Sigmoid colon (tissue), 7 donors: Measurements from ENCODE around the gene CACNA1E. TPM values are rescaled to one million over a fixed set of nuclear protein-coding genes. Genes with fewer than 3 reads are reported as not detected.

ENCODE experiments used
- DNase-seq: peaks from one replicate; pipeline ENCODE4 v3.0.0-alpha.2; 2019
- H3K27ac ChIP-seq, 4 donors: fragments of 200-600 bp; sonication (generic); one replicate each; pipeline ENCODE4 v1.5.1; 2016 to 2019; ENCODE audit warnings: mild to moderate bottlenecking in 1 of 4
- H3K27me3 ChIP-seq, 3 donors: fragments of 200-600 bp; sonication (generic); one replicate each; pipeline ENCODE4 v1.5.1; 2019; ENCODE audit warnings: mild to moderate bottlenecking in 1 of 3
- H3K36me3 ChIP-seq, 4 donors: fragments of 200-600 bp; sonication (generic); one replicate each; pipeline ENCODE4 v1.5.1; 2016 to 2019
- H3K4me1 ChIP-seq, 4 donors: fragments of 200-600 bp; sonication (generic); one replicate each; pipeline ENCODE4 v1.5.1; 2017 to 2019
- H3K4me3 ChIP-seq, 4 donors: fragments of 200-600 bp; sonication (generic); one replicate each; pipeline ENCODE4 v1.5.1; 2017 to 2019; ENCODE audit warnings: mild to moderate bottlenecking in 2 of 4, moderate library complexity in 1 of 4
- H3K9me3 ChIP-seq, 4 donors: fragments of 200-600 bp in 3 of 4; sonication (generic) in 3 of 4; one replicate each; pipeline versions ENCODE4 v1.5.1 to v1.6.1; 2013 to 2019
- EP300 ChIP-seq, 4 donors: sonication (generic); formaldehyde crosslinking; IDR thresholded peaks; one replicate each; pipeline ENCODE4 v1.6.1; 2017; ENCODE audit warnings: antibody characterized with exemption in 4 of 4
- POLR2A ChIP-seq, 2 donors: fragments of 450-650 bp; IDR thresholded peaks; one replicate each; pipeline ENCODE4 v1.6.1; 2016; ENCODE audit warnings: antibody characterized with exemption in 2 of 2, mild to moderate bottlenecking in 2 of 2, moderate library complexity in 2 of 2
- POLR2AphosphoS5 ChIP-seq, 4 donors: sonication (generic); formaldehyde crosslinking; IDR thresholded peaks; one replicate each; pipeline ENCODE4 v1.6.1; 2017; ENCODE audit warnings: antibody characterized with exemption in 4 of 4
- WGBS, 2 donors: extraction: QIAGEN DNeasy Blood & Tissue Kit; methylation state at CpG; one replicate each; pipeline ENCODE4 v1.1.7; 2013; 5-methylcytosine and 5-hydroxymethylcytosine counted together
- intact Hi-C: fragments of 100-400 bp; cut with DNase I; formaldehyde crosslinking; loops from one replicate; pipeline ENCODE4 v1.15.1; 2023
- polyA plus RNA-seq, 3 donors: library from polyadenylated mRNA; stranded (reverse); fragments of 200-250 nt; gene quantifications; one replicate each; pipeline ENCODE4 v1.2.3, GENCODE V29; 2013
- total RNA-seq, 4 donors: library from RNA; depleted of rRNA; stranded (reverse); fragments of >200 nt; gene quantifications; one replicate each; pipeline ENCODE4 v1.1.0, GENCODE V29; 2016
- TF ChIP-seq, protein P1 (sequence below), 4 experiments: fragments of 450-650 bp in 3 of 4; fragments of 200-600 bp in 1 of 4; IDR thresholded peaks; one replicate each; pipeline ENCODE4 v1.5.1; 2016 to 2019; ENCODE audit warnings: antibody characterized with exemption in 4 of 4, mild to moderate bottlenecking in 3 of 4, moderate library complexity in 2 of 4
- donor health status: healthy with polysubstance abuse.
- donor health status: Bipolar disorder and iron deficiency.
- donor health status: healthy.

CACNA1E gene
- total and polyA plus RNA-seq, 7 donors, result 0.16 to 1.1 (median 0.36) TPM; not detected in 2

DNA sequence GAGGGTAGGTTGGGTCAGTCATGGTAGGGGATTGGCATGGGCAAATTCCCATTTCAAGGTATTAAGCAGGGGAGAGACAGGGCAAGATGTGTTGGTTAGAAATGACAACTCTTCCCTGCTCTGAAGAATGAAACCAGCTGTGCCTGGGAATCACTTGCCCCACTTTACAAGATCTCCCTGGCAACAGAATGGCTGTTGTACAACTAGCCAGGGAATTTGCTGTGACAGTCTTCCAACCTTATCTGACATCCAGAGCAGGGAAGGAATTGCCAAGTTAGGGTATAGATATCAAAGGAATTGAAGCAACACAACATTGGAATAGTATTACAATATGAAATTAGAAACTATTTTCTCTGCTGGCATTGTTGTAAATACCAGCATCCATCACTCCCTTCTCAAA lies 154.7 kb downstream of the CACNA1E start:
- Histone ChIP-seq H3K4me1 (no peaks in the 10 kb centered on the region), H3K9me3 (peaks cover 0 to 3% (median 0%) of the 10 kb centered on the region in 4 donors), H3K27me3 (peaks cover 0 to 5% (median 0%) of the 10 kb centered on the region in 3 donors), H3K27ac (no peak overlapping the region), H3K4me3 (no peak overlapping the region), H3K36me3 (no peaks in the 10 kb centered on the region)
- intact Hi-C loops, result no loop called here
- DNase-seq, result no peak
- TF ChIP-seq POLR2AphosphoS5 (IDR thresholded peaks at IDR 0.05) (no peak), POLR2A (IDR thresholded peaks at IDR 0.05) (no peak), EP300 (IDR thresholded peaks at IDR 0.05) (no peak)
- TF ChIP-seq, protein P1, sequence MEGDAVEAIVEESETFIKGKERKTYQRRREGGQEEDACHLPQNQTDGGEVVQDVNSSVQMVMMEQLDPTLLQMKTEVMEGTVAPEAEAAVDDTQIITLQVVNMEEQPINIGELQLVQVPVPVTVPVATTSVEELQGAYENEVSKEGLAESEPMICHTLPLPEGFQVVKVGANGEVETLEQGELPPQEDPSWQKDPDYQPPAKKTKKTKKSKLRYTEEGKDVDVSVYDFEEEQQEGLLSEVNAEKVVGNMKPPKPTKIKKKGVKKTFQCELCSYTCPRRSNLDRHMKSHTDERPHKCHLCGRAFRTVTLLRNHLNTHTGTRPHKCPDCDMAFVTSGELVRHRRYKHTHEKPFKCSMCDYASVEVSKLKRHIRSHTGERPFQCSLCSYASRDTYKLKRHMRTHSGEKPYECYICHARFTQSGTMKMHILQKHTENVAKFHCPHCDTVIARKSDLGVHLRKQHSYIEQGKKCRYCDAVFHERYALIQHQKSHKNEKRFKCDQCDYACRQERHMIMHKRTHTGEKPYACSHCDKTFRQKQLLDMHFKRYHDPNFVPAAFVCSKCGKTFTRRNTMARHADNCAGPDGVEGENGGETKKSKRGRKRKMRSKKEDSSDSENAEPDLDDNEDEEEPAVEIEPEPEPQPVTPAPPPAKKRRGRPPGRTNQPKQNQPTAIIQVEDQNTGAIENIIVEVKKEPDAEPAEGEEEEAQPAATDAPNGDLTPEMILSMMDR (IDR thresholded peaks at IDR 0.05), result no peak

DNA sequence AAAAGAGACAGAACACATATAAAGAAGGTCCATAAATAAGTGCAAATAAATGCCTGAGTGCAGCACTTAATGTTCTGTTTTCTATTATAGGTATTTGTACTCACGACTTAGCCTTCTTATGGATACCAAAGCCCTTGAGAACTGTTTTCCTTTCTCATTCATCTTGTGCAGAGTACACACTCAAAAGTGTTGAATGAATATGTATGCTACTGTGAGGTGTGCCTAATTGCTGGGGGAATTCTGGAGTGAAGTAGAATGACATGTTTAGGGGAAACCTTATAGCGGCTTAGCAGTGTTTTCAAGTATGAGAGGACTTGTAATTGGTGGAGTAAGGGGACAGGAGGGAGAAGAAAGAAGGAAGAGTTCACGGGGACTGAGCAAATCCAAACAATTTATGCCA lies 157.6 kb downstream of the CACNA1E start:
- Histone ChIP-seq H3K36me3 (no peaks in the 10 kb centered on the region), H3K4me3 (no peak overlapping the region), H3K9me3 (peaks cover 0 to 3% (median 0%) of the 10 kb centered on the region in 4 donors), H3K4me1 (no peaks in the 10 kb centered on the region), H3K27me3 (peaks cover 0 to 5% (median 0%) of the 10 kb centered on the region in 3 donors), H3K27ac (no peak overlapping the region)
- WGBS, 2 donors, result 87 to 91% methylated on average over 3 of the region's 3 CpGs
- TF ChIP-seq POLR2A (IDR thresholded peaks at IDR 0.05) (no peak), POLR2AphosphoS5 (IDR thresholded peaks at IDR 0.05) (no peak), EP300 (IDR thresholded peaks at IDR 0.05) (no peak)
- TF ChIP-seq, protein P1 (IDR thresholded peaks at IDR 0.05), result no peak
- intact Hi-C loops, result no loop called here
- DNase-seq, result no peak

DNA sequence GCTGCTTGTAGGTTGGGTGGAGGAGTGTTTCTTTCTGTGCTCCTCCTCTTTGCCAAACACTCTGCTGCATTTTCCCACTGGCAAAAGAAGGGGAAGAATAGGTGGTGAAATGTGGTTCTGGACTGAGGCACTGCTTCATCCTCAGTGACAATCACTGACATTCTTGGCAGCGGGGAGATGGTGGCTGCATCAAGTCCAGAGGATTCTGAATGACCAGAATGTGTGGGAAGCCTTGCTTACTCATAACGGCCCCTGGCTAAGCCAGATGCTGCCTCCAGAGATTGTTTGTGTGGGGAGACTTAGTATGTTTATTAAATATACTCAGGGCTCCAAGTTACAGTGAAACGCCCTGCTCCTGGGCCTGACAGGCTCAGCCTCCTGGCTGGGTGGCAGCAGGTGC lies 160.3 kb downstream of the CACNA1E start:
- no peak for DNase-seq
- 58 to 71% methylated on average over 3 of the region's 3 CpGs for WGBS, 2 donors
- no peaks in the 10 kb centered on the region for H3K4me1 ChIP-seq
- no peak overlapping the region for H3K4me3 ChIP-seq
- TF ChIP-seq EP300 (IDR thresholded peaks at IDR 0.05), result no peak
- TF ChIP-seq, protein P1 (IDR thresholded peaks at IDR 0.05), result no peak
- TF ChIP-seq POLR2A (IDR thresholded peaks at IDR 0.05), result no peak
- no peak for TF ChIP-seq POLR2AphosphoS5 (IDR thresholded peaks at IDR 0.05)
- H3K27me3 ChIP-seq, result no peaks in the 10 kb centered on the region
- no peaks in the 10 kb centered on the region for H3K36me3 ChIP-seq
- intact Hi-C loops, result no loop called here
- H3K27ac ChIP-seq, result no peak overlapping the region
- peaks cover 0 to 3% (median 0%) of the 10 kb centered on the region in 4 donors for H3K9me3 ChIP-seq

DNA sequence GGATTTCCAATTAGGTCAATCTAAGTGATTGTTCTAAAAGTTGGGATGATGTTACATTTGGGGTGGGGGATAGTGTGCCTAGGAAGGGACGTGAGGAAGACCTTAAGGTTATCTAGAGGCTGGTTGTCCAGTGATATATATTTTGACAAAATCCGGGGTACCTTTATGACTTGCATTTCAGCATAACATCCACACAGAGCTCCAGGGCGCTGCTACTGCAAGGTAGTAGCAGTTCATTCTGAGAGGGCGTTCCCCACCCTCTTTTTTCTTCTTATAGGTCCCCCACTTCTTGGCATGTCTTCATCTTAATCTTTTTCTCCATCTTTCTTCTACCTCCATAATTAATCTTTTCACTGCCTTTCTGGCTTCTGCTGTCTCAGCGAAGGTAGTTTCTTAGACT lies 161.9 kb downstream of the CACNA1E start:
- no peak for TF ChIP-seq POLR2AphosphoS5 (IDR thresholded peaks at IDR 0.05)
- no peak for TF ChIP-seq EP300 (IDR thresholded peaks at IDR 0.05)
- TF ChIP-seq, protein P1 (IDR thresholded peaks at IDR 0.05), result no peak
- no peak for TF ChIP-seq POLR2A (IDR thresholded peaks at IDR 0.05)
- no peaks in the 10 kb centered on the region for H3K4me1 ChIP-seq
- H3K27ac ChIP-seq, result no peak overlapping the region
- intact Hi-C loops, result no loop called here
- no peaks in the 10 kb centered on the region for H3K27me3 ChIP-seq
- no peak overlapping the region for H3K4me3 ChIP-seq
- no peak for DNase-seq
- 89 to 90% methylated on average over 5 of the region's 5 CpGs for WGBS, 2 donors
- H3K9me3 ChIP-seq, result no peaks in the 10 kb centered on the region
- no peaks in the 10 kb centered on the region for H3K36me3 ChIP-seq

DNA sequence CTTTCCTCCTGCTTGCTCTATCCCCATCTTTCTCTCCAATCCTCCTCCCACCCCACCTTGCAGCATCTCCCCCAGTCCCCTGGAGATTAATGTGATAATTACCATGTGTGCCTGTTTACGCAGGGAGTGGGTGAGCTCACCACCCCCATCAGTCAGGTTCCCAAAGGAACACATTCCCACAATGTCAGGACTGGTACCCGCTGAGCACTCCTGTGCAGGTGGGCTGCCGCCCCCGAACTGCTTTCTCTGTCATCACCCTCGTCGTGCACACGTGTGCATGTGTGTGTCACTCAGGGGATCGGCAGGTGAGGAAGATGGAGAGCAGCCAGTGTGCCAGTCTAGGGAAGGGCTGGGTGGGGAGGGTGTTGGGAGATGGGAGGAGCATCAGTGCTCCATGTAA lies 163.4 kb downstream of the CACNA1E start:
- Histone ChIP-seq H3K4me1 (no peaks in the 10 kb centered on the region), H3K27ac (no peak overlapping the region), H3K9me3 (no peaks in the 10 kb centered on the region), H3K4me3 (no peak overlapping the region), H3K36me3 (no peaks in the 10 kb centered on the region), H3K27me3 (no peaks in the 10 kb centered on the region)
- intact Hi-C loops, result no loop called here
- DNase-seq, result no peak
- WGBS, 2 donors, result 89 to 91% methylated on average over 8 of the region's 8 CpGs
- TF ChIP-seq POLR2AphosphoS5 (IDR thresholded peaks at IDR 0.05) (no peak), EP300 (IDR thresholded peaks at IDR 0.05) (no peak), POLR2A (IDR thresholded peaks at IDR 0.05) (no peak)
- TF ChIP-seq, protein P1 (IDR thresholded peaks at IDR 0.05), result no peak
